GM19239 (cell line): ENCODE measurements around the gene ARL9.
"Not testable (repeated sequence)": the region's sequence is repeated elsewhere in the genome, so short reads cannot be mapped to it uniquely, and the experiment has no call there.

Experiments used
- DNase-seq: peaks from one replicate; pipeline ENCODE4 v3.0.0; 2011; ENCODE audit warnings: low spot score; ENCODE audit not compliant: insufficient read length
- FAIRE-seq: peaks from 2 replicates; lab custom pipeline; 2011; peaks lifted over from hg19 to GRCh38; lab: Jason Lieb, UNC

ARL9 gene, protein sequence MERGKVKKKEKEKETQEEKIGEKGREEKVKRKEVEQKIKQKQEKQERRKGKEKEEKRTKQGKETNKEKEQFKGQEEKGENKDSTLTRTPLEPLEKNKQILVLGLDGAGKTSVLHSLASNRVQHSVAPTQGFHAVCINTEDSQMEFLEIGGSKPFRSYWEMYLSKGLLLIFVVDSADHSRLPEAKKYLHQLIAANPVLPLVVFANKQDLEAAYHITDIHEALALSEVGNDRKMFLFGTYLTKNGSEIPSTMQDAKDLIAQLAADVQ

GRCh38 chr4:56505269-56506130, at the start of gene ARL9:
ARL9 (plus strand) TSS chr4:56505791; CDS start chr4:56505863, 72 bp downstream.
- DNase-seq (peak; percentile 17), FAIRE-seq (peak; percentile 73)

GRCh38 chr4:56460085-56460484, 45.5 kb upstream of the ARL9 start:
- DNase-seq (no peak), FAIRE-seq (peak; percentile 62)

DNA sequence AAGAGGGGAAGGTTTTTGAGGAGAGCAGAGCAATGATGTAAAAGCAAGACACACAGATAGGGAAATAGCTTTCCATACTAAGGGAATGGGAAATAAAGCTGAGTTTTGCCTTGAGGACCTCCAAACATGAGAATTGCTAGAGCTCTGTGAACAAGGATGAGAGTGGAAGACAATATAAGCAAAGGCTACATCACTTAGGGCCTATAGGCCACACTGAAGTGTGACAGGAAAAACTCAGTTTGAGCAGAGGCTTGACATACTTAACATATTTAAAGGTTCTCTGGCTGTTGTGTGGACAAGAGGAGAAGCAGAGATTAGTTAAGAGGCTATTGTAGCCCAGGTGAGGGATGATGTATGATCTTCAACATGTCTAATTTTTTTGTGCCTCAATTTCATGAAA, 43.4 kb upstream of the ARL9 start:
- no peak for DNase-seq
- FAIRE-seq, result no peak

DNA sequence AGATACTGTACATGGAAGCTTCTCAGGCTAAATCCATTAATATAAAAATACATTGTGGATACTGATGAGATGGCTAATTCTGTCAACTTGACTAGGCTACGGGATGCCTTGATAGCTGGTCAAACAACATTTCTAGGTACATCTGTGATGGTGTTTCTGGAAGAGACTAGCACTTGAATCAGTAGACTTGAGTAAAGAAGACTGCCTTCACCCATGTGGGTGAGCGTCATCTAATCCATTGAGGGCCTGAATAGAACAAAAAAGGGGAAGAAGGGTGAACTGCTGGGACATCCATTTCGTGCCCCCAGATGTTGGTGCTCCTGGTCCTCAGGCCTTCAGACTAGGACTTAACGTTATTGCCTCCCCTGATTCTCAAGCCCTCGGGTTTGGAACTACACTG, 41.9 kb upstream of the ARL9 start:
- DNase-seq, result no peak
- FAIRE-seq, result no peak

DNA sequence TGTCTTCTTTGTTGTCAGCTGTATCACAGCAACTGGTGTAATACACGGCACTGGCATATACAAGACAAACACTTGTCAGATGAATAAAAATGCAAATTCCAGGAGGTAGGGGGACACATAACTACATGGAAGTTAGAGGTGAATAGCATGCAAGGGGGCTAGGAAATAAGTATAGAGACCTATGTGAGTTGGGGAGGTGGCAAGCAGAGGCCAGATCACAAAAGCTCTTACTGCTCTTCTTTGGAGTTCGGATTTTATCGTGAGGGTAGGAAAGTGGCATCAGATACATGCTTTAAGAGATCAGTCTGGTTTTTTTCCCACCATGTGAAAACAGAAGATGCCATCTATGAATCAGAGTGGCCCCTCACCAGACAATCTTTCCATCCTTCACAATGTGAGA, 41.0 kb upstream of the ARL9 start:
- FAIRE-seq, result no peak
- DNase-seq, result no peak

- FAIRE-seq (no peak), DNase-seq (no peak)
These were observed 39.8 kb upstream of the ARL9 start for GRCh38 chr4:56465599-56466295.

- not testable (repeated sequence) for DNase-seq
- FAIRE-seq, result peak; percentile 51
These were observed 39.3 kb upstream of the ARL9 start for GRCh38 chr4:56466296-56466761.

GRCh38 chr4:56466910-56467283, 38.7 kb upstream of the ARL9 start:
- FAIRE-seq, result no peak
- DNase-seq, result no peak

DNA sequence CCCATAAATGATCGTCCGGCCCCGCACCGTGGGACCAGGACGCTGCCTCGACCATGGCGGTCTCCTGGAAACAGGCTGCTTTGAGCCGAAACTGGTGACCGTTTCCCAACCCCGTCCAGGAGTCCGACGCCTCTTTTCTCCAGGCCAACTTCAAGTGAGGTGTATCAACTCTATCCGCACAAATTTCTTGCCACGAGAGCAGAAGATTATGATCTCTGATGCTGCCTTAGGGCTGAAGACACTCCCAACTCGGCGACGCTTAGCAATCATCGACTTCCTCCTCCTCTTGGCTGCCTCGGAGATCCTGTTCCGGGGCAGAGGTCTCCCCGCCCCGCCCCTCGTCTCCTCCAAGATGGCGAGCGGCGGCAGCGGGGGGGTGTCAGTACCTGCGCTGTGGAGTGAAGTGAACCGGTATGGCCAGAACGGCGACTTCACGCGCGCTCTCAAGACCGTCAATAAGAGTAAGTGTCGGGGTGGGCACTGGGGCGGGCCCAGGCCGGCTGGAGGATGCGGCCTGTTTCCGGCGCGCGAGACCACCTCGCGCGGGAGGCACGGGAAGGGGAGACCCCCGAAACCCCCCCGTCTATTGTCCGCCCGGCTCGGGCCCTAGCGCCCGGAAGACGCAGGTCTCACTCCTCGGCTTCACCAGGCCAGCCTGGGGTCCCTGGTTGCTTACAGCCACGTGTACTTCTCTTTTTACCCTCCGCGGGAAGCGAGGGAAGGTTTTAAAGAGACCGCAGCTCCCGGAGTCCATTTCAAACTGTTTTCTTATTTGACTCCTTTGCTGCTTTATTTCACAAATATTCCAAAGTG, 38.1 kb upstream of the ARL9 start, which contains the start of gene SRP72:
SRP72 (plus strand) TSS at position 334 of the 813 bp plus-strand sequence; CDS start at position 353, 19 bp downstream.
- FAIRE-seq, result peak; percentile 97

DNA sequence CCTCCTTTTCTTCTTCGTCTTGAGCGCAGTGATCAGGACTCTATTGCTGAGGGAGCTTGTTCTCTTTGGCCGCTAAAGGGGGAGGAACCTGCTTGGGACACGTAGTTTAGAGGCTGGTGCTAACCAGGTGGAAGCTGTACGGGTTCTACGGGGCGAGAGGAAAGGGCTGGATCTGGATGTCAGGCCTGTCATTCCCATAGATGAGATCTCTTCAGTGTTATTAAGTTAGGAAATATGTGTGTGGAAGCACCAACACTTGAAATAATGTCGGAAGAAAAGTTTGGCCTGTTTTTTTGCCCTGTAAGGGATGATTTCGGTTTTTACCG, 37.5 kb upstream of the ARL9 start:
- DNase-seq (peak; percentile 30), FAIRE-seq (peak; percentile 21)

More for the DNA sequence above, 38.1 kb upstream of the ARL9 start, which contains the start of gene SRP72:
- peak; percentile 62 for DNase-seq

DNA sequence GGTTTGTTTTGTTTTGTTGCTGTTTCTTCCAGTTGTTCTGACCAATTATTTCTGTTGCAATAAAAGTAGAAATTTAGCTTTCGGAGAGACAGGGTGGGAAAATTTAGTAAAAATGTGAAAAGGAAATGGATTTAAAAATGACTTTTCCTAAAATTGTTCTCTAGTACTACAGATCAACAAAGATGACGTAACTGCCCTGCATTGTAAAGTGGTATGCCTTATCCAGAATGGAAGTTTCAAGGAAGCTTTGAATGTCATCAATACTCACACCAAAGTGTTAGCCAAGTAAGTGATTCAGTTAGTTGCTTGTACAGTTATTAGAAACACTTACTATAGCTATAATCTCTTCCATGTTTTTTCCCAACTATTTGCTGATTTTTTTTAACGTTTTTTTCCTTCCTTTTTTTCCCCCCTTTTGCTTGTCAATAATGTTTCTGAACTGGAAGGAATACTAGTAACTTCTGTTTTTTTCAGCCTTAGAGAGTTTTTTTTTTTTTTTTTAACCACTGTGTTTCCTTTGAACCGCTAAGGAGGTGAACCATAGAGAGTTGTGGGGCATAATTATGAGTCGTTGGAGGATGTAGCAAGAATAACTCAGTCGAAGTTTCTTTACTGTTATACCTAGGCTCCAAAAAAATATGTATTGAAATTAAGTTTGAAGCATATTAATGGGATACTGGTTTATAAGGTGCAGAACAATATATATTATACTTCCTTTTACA, 35.9 kb upstream of the ARL9 start:
- peak; percentile 35 for FAIRE-seq

DNA sequence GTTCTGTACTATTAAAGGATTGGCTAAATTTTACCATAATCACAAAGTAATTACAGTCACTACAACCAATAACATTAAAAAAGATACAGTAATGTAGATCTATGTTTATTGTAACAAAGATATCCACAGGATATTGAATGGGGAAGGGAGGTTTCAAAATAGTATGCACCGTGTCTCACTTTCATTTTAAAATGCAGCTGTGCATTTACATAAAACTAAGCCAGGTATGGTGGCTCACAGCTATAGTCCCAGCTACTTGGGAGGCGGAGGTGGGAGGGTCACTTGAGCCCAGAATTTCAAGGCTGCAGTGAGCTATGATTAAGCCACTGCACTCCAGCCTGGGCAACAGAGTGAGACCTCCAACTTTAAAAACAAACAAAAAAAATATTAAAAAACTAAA, 29.7 kb upstream of the ARL9 start:
- peak; percentile 89 for FAIRE-seq
- no peak for DNase-seq

More for the DNA sequence above, 35.9 kb upstream of the ARL9 start:
- DNase-seq, result no peak

DNA sequence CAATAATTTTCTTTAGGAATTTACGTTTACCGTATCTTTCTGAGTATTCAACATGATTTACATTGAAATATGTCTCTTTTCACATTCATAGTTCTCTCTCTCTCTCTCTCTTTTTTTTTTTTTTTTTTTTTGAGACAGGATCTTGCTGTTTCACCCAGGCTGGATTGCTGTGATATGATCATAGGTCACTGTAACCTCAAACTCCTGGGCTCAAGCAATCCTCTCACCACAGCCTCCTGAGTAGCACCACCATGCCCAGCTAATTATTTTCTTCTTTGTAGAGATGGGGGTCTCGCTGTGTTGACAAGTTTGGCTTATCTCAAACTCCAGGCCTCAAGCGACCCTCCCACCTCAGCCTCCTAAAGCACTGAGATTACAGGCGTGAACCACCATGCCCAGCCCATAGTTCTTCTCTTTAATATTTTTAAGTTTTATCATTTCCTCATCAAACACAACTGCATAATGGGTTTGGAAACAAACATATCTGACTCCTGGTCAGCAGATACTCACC, 28.3 kb upstream of the ARL9 start:
- no peak for DNase-seq
- no peak for FAIRE-seq

DNA sequence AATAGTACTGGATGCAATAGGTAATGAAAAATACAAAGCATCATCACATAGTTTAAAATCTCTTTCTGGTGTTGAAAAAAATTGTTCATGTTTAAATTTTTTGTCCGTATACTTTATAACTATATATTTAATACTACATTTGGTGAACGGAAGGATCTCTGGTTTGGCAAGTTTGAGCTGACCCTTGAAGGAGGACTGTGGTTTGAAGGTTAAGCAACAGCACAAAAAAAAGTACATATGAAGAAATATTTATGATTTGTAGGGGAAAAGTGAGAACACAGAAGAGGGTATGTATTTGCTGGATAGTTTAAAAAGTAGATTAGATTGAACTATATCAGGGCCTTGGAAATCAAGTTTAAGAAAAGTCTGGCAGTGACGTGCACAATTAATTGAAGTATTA, 24.9 kb upstream of the ARL9 start:
- FAIRE-seq, result no peak
- DNase-seq, result no peak

DNA sequence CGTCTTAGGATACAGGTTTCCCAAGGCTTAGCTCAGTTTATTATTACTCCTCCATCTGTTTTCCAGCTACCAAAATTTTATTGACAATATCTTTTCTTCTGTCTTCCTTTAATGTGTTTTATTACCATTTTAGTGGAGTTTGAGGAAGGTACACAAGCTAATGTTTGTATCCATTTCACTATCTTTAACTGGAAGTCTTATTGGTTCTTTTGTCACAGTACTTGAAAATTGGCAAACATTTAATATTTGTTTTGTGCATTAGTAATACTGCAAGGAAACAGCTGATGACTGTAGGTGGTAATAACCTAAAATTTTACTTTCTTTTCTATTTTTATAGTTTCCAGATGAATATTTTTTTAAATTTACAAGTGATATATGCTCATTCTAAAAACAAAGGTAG, 9.3 kb upstream of the ARL9 start:
- no peak for DNase-seq
- no peak for FAIRE-seq

GRCh38 chr4:56511098-56511497, 5.5 kb downstream of the ARL9 start:
- DNase-seq (no peak), FAIRE-seq (no peak)

GRCh38 chr4:56512166-56512565, 6.6 kb downstream of the ARL9 start:
- DNase-seq (no peak), FAIRE-seq (no peak)

- no peak for FAIRE-seq
These were observed 7.9 kb downstream of the ARL9 start for GRCh38 chr4:56513517-56513916.

More at GRCh38 chr4:56513517-56513916, 7.9 kb downstream of the ARL9 start:
- DNase-seq, result no peak
